ENCODE measurements around the gene KLHL42. TPM values are rescaled to one million over a fixed set of nuclear protein-coding genes. Genes with fewer than 3 reads are reported as not detected.
A peak's percentile ranks its signal among the peaks of the same experiment; 100 is the strongest.

KLHL42 gene, protein sequence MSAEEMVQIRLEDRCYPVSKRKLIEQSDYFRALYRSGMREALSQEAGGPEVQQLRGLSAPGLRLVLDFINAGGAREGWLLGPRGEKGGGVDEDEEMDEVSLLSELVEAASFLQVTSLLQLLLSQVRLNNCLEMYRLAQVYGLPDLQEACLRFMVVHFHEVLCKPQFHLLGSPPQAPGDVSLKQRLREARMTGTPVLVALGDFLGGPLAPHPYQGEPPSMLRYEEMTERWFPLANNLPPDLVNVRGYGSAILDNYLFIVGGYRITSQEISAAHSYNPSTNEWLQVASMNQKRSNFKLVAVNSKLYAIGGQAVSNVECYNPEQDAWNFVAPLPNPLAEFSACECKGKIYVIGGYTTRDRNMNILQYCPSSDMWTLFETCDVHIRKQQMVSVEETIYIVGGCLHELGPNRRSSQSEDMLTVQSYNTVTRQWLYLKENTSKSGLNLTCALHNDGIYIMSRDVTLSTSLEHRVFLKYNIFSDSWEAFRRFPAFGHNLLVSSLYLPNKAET
- polyA plus RNA-seq (2011; rRNA removed) (24.0 and 29.1 TPM in 2 replicates), polyA plus RNA-seq (2017; fragmentation: RNase III; extraction: RNeasy Plus Mini Kit Qiagen cat#74134 plus additional on column Dnase treatment) (15.2 to 15.5 TPM (median 15.4 TPM) in 3 replicates), polyA minus RNA-seq (2011; rRNA and poly(A)+ RNA removed) (68.8 and 72.2 TPM in 2 replicates)
- 13.9 and 18.3 TPM in 2 replicates for polyA plus RNA-seq (2012; cell fraction: cytosol; rRNA removed)
- 31.9 and 38.3 TPM in 2 replicates for polyA plus RNA-seq (2012; cell fraction: nucleus; rRNA removed)

DNA sequence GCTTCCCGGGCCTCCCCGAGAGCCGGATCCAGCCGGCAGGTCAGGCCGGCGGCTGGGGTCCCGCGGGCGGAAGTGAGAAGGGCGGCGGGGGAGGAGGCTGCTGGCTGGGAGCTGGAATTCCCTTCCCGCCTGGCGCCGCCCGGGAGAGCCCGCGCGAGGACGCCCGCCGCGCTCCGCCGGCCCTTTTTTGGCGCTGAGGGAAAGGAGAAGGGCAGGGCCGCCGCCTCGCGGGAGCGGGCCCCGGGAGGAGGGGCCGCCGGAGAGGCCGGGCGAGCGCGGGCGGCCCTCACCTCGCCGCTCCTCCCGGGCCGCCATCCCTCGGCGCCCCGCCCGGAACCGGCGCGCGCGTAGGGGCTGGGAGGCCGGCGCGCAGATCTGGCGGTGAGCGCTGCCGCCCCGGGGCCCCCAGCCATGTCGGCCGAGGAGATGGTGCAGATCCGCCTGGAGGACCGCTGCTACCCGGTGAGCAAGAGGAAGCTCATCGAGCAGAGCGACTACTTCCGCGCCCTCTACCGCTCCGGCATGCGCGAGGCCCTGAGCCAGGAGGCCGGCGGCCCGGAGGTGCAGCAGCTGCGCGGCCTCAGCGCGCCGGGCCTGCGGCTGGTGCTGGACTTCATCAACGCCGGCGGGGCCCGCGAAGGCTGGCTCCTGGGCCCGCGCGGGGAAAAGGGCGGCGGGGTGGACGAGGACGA lies at the start of gene KLHL42, which contains the start of gene MANSC4:
TSS of gene KLHL42 (plus strand) at position 314 of the 692 bp plus-strand sequence. CDS start at position 412, 98 bp downstream.
TSS of gene MANSC4 (minus strand) at position 317 of the 692 bp plus-strand sequence. CDS start 8,960 bp downstream, outside the sequence.
- Histone ChIP-seq H3K4me3 (peak within 1 kb of the TSS; percentile 66), H3K27ac (peak within 1 kb of the TSS; percentile 92 to 97), H3K9me3 (no peaks in the 10 kb centered on the region), H3K4me2 (peak within 1 kb of the TSS; percentile 97), H3K4me1 (peaks cover 25% of the 10 kb centered on the region)
- ChIA-PET POLR2A (interaction anchor here (0.5 to 2.4 kb wide), 12 partner anchors 9 to 411 kb away, joined by 3 to 15 read pairs (median 4); partner anchors contain the start of gene CCDC91), CTCF (interaction anchor here (0.6 to 3.0 kb wide), 10 partner anchors 9 to 160 kb away, joined by 3 to 9 read pairs (median 5); no protein-coding TSS in a partner anchor)
- FAIRE-seq (no peak), DNase-seq (ENCODE audit: low read depth in 1 of 2, low spot score in 1 of 2) (peak; percentile 43 to 75), ATAC-seq (peak; percentile 87 to 90)
- no peak for TF ChIP-seq HOXA7 (CRISPR knock-in tag; IDR thresholded peaks at IDR 0.05)
- TF ChIP-seq, protein P1, sequence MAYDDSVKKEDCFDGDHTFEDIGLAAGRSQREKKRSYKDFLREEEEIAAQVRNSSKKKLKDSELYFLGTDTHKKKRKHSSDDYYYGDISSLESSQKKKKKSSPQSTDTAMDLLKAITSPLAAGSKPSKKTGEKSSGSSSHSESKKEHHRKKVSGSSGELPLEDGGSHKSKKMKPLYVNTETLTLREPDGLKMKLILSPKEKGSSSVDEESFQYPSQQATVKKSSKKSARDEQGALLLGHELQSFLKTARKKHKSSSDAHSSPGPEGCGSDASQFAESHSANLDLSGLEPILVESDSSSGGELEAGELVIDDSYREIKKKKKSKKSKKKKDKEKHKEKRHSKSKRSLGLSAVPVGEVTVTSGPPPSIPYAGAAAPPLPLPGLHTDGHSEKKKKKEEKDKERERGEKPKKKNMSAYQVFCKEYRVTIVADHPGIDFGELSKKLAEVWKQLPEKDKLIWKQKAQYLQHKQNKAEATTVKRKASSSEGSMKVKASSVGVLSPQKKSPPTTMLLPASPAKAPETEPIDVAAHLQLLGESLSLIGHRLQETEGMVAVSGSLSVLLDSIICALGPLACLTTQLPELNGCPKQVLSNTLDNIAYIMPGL (CRISPR knock-in tag; IDR thresholded peaks at IDR 0.05; ENCODE audit: borderline replicate concordance): no peak
- TF ChIP-seq, protein P2, sequence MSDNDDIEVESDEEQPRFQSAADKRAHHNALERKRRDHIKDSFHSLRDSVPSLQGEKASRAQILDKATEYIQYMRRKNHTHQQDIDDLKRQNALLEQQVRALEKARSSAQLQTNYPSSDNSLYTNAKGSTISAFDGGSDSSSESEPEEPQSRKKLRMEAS (IDR thresholded peaks at IDR 0.05): peak; percentile 70
- TF ChIP-seq NPAS2 (CRISPR knock-in tag; IDR thresholded peaks at IDR 0.05; ENCODE audit: borderline replicate concordance): no peak
- TF ChIP-seq HDAC2 (IDR thresholded peaks at IDR 0.05): no peak
- TF ChIP-seq KDM5A (IDR thresholded peaks at IDR 0.05): no peak
- TF ChIP-seq, protein P3, sequence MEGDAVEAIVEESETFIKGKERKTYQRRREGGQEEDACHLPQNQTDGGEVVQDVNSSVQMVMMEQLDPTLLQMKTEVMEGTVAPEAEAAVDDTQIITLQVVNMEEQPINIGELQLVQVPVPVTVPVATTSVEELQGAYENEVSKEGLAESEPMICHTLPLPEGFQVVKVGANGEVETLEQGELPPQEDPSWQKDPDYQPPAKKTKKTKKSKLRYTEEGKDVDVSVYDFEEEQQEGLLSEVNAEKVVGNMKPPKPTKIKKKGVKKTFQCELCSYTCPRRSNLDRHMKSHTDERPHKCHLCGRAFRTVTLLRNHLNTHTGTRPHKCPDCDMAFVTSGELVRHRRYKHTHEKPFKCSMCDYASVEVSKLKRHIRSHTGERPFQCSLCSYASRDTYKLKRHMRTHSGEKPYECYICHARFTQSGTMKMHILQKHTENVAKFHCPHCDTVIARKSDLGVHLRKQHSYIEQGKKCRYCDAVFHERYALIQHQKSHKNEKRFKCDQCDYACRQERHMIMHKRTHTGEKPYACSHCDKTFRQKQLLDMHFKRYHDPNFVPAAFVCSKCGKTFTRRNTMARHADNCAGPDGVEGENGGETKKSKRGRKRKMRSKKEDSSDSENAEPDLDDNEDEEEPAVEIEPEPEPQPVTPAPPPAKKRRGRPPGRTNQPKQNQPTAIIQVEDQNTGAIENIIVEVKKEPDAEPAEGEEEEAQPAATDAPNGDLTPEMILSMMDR (IDR thresholded peaks at IDR 0.05): 0 out of 3 replicates have a peak, but pooled peaks have one; percentile 7
- no peak for TF ChIP-seq SREBF2 (IDR thresholded peaks at IDR 0.05)
- TF ChIP-seq HEYL (CRISPR knock-in tag; IDR thresholded peaks at IDR 0.05): no peak
- no peak for TF ChIP-seq CHD4 (IDR thresholded peaks at IDR 0.05; ENCODE audit: borderline replicate concordance)
- TF ChIP-seq RNF2 (IDR thresholded peaks at IDR 0.05; ENCODE audit: borderline replicate concordance, low read depth): no peak
- TF ChIP-seq, protein P4, sequence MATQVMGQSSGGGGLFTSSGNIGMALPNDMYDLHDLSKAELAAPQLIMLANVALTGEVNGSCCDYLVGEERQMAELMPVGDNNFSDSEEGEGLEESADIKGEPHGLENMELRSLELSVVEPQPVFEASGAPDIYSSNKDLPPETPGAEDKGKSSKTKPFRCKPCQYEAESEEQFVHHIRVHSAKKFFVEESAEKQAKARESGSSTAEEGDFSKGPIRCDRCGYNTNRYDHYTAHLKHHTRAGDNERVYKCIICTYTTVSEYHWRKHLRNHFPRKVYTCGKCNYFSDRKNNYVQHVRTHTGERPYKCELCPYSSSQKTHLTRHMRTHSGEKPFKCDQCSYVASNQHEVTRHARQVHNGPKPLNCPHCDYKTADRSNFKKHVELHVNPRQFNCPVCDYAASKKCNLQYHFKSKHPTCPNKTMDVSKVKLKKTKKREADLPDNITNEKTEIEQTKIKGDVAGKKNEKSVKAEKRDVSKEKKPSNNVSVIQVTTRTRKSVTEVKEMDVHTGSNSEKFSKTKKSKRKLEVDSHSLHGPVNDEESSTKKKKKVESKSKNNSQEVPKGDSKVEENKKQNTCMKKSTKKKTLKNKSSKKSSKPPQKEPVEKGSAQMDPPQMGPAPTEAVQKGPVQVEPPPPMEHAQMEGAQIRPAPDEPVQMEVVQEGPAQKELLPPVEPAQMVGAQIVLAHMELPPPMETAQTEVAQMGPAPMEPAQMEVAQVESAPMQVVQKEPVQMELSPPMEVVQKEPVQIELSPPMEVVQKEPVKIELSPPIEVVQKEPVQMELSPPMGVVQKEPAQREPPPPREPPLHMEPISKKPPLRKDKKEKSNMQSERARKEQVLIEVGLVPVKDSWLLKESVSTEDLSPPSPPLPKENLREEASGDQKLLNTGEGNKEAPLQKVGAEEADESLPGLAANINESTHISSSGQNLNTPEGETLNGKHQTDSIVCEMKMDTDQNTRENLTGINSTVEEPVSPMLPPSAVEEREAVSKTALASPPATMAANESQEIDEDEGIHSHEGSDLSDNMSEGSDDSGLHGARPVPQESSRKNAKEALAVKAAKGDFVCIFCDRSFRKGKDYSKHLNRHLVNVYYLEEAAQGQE (IDR thresholded peaks at IDR 0.05): no peak
- TF ChIP-seq PHF8 (IDR thresholded peaks at IDR 0.05; ENCODE audit: borderline replicate concordance, low read depth): peak; percentile 72; the same call in 1 of the 2 replicates
- TF ChIP-seq, protein P5, sequence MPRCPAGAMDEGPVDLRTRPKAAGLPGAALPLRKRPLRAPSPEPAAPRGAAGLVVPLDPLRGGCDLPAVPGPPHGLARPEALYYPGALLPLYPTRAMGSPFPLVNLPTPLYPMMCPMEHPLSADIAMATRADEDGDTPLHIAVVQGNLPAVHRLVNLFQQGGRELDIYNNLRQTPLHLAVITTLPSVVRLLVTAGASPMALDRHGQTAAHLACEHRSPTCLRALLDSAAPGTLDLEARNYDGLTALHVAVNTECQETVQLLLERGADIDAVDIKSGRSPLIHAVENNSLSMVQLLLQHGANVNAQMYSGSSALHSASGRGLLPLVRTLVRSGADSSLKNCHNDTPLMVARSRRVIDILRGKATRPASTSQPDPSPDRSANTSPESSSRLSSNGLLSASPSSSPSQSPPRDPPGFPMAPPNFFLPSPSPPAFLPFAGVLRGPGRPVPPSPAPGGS (IDR thresholded peaks at IDR 0.05): peak; percentile 89; the same call in 2 of the 3 replicates
- peak; percentile 55 for TF ChIP-seq POLR2A (IDR thresholded peaks at IDR 0.05; ENCODE audit: low read length)
- no peak for TF ChIP-seq POLR2AphosphoS2 (conservative IDR thresholded peaks at IDR 0.05; ENCODE audit: low read length)
- no peak for TF ChIP-seq FOXS1 (CRISPR knock-in tag; IDR thresholded peaks at IDR 0.05)
- no peak for TF ChIP-seq CBX2 (IDR thresholded peaks at IDR 0.05; ENCODE audit: borderline replicate concordance, low read depth)
- TF ChIP-seq JUN (IDR thresholded peaks at IDR 0.05): peak; percentile 39 to 70; a peak in 3 of 5 replicates
- TF ChIP-seq RCOR1 (IDR thresholded peaks at IDR 0.05; ENCODE audit: low read depth, low read length): no peak
- TF ChIP-seq MYC (IDR thresholded peaks at IDR 0.05; ENCODE audit: borderline replicate concordance, low read length): peak; percentile 58
- 4% methylated on average over 22 of the region's 92 CpGs for WGBS (ENCODE audit: missing lambda C conversion rate)
